Measurements from ENCODE around the gene PDGFA. TPM values are rescaled to one million over a fixed set of nuclear protein-coding genes. Genes with fewer than 3 reads are reported as not detected.

Gene PDGFA
- total RNA-seq, 1 donor from 2014 or later, result 78.8 TPM

- peak overlapping the region; percentile 28 for H3K4me3 Mint-ChIP-seq
- no peak overlapping the region for H3K27ac Mint-ChIP-seq
- DNase-seq (ENCODE audit: low spot score in 2 of 2, unreplicated experiment in 2 of 2), result no peak
- H3K36me3 Mint-ChIP-seq, result no peaks in the 10 kb centered on the region
- no peaks in the 10 kb centered on the region for H3K9me3 Mint-ChIP-seq
- no peak for TF ChIP-seq CTCF (IDR thresholded peaks at IDR 0.05; ENCODE audit: unreplicated experiment)
- peaks cover 15% of the 10 kb centered on the region for H3K4me1 Mint-ChIP-seq
- peaks cover 47% of the 10 kb centered on the region for H3K27me3 Mint-ChIP-seq (ENCODE audit: low read depth)
These were observed 4.0 kb upstream of the PDGFA start for GRCh38 chr7:523347-524336.

GRCh38 chr7:522951-523314 lies 3.3 kb upstream of the PDGFA start:
- no peak for TF ChIP-seq CTCF (IDR thresholded peaks at IDR 0.05; ENCODE audit: unreplicated experiment)
- Mint-ChIP-seq H3K27me3 (ENCODE audit: low read depth) (peaks cover 48% of the 10 kb centered on the region), H3K9me3 (no peaks in the 10 kb centered on the region), H3K27ac (no peak overlapping the region), H3K36me3 (no peaks in the 10 kb centered on the region), H3K4me3 (peak overlapping the region; percentile 28), H3K4me1 (peaks cover 18% of the 10 kb centered on the region)
- no peak for DNase-seq (ENCODE audit: low spot score in 2 of 2, unreplicated experiment in 2 of 2)

DNA sequence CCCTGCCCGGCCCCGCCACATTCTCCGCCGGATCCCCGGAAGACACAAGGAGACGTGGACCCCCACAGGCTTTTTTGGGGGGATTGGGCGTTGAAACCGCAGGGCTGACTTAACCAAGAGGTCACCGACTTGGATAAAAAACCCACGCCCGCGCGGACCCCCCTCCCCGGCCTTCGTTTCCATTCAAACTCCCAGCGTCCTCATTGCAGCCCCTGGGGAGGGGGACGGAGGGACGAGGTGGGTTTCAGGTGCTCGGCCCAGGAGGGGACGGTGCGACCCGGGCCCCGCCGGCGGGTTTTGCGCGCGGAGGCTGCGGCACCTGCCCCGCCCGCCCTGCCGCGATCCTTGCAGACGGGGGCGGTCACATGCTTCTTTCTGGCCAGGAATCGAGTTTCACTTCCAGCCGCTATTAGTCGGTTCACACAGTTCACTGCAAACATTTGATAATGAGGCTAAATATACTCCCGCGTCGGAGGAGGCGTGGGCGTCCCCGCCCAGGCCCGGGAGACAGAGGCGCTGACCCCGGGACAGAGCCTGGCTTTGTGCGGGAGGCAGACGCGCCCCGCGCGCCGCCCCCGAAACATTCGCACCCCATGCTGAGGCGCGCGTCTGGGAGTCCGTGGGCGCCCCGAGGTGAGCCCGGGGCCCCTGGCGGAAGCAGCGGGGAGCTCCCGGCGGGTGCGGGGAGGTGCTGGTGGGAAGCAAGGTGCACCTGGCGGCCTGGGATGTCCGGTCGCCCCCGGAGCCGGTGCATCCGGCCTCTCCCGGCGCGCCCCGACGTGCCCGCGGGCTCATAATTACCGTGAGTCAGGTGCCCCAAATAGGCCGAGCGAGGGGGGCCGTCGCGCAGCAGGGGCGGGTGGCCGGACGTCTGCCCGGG lies 2.7 kb upstream of the PDGFA start:
- Mint-ChIP-seq H3K36me3 (no peaks in the 10 kb centered on the region), H3K4me3 (peak overlapping the region; percentile 56), H3K4me1 (peaks cover 19% of the 10 kb centered on the region), H3K9me3 (no peaks in the 10 kb centered on the region), H3K27ac (no peak overlapping the region), H3K27me3 (ENCODE audit: low read depth) (peaks cover 52% of the 10 kb centered on the region)
- no peak for DNase-seq (ENCODE audit: low spot score in 2 of 2, unreplicated experiment in 2 of 2)
- TF ChIP-seq CTCF (IDR thresholded peaks at IDR 0.05; ENCODE audit: unreplicated experiment), result no peak

- H3K27me3 Mint-ChIP-seq (ENCODE audit: low read depth), result peaks cover 52% of the 10 kb centered on the region
- no peaks in the 10 kb centered on the region for H3K36me3 Mint-ChIP-seq
- H3K4me1 Mint-ChIP-seq, result peaks cover 19% of the 10 kb centered on the region
- DNase-seq (ENCODE audit: low spot score in 2 of 2, unreplicated experiment in 2 of 2), result peak; percentile 72 to 82
- H3K4me3 Mint-ChIP-seq, result peak overlapping the region; percentile 48
- no peak overlapping the region for H3K27ac Mint-ChIP-seq
- no peaks in the 10 kb centered on the region for H3K9me3 Mint-ChIP-seq
- no peak for TF ChIP-seq CTCF (IDR thresholded peaks at IDR 0.05; ENCODE audit: unreplicated experiment)
These were observed 1.8 kb upstream of the PDGFA start for GRCh38 chr7:521221-522070.

All from mesothelial cell of epicardium (in vitro differentiated cells).